Esophagus muscularis mucosa (tissue), 4 donors: ENCODE results near the gene ZNF407. TPM values are rescaled to one million over a fixed set of nuclear protein-coding genes. Genes with fewer than 3 reads are reported as not detected.

Experiments used
- DNase-seq: peaks from one replicate; pipeline ENCODE4 v3.0.0-alpha.2; 2017; ENCODE audit errors: extremely low spot score
- H3K27ac ChIP-seq, 4 donors: fragments of 200-600 bp; sonication (generic); replicated peaks in 1 of 4; 1 replicate in 3 of 4; 2 replicates in 1 of 4; pipeline ENCODE4 v1.5.1; 2016 to 2019; ENCODE audit warnings: mild to moderate bottlenecking in 1 of 4
- H3K27me3 ChIP-seq, 4 donors: fragments of 200-600 bp; sonication (generic); one replicate each; pipeline versions ENCODE4 v1.5.1 to v1.6.0; 2016 to 2019
- H3K36me3 ChIP-seq, 4 donors: fragments of 200-600 bp; sonication (generic); one replicate each; pipeline ENCODE4 v1.5.1; 2016 to 2019
- H3K4me1 ChIP-seq, 4 donors: fragments of 200-600 bp; sonication (generic); one replicate each; pipeline ENCODE4 v1.5.1; 2016 to 2019
- H3K4me3 ChIP-seq, 4 donors: fragments of 200-600 bp; sonication (generic); 1 replicate in 2 of 4; 2 replicates in 2 of 4; pipeline ENCODE4 v1.5.1; 2016 to 2019; ENCODE audit warnings: mild to moderate bottlenecking in 4 of 4, moderate library complexity in 1 of 4
- H3K9me3 ChIP-seq, 4 donors: fragments of 200-600 bp; sonication (generic); 1 replicate in 3 of 4; 2 replicates in 1 of 4; pipeline ENCODE4 v1.5.1; 2016 to 2019
- CTCF ChIP-seq, 3 experiments: fragments of 200-600 bp in 2 of 3; fragments of 450-650 bp in 1 of 3; sonication (generic) in 2 of 3; IDR thresholded peaks; one replicate each; pipeline ENCODE4 v1.5.1; 2017 to 2019; ENCODE audit warnings: antibody characterized with exemption in 3 of 3, mild to moderate bottlenecking in 2 of 3, moderate library complexity in 1 of 3
- EP300 ChIP-seq: sonication (generic); formaldehyde crosslinking; IDR thresholded peaks from one replicate; pipeline ENCODE4 v1.6.1; 2017; ENCODE audit warnings: antibody characterized with exemption
- POLR2A ChIP-seq: fragments of 450-650 bp; IDR thresholded peaks from one replicate; pipeline ENCODE4 v1.6.1; 2017; ENCODE audit warnings: antibody characterized with exemption, moderate library complexity, mild to moderate bottlenecking, low read depth
- POLR2AphosphoS5 ChIP-seq, 2 donors: sonication (generic); formaldehyde crosslinking; IDR thresholded peaks; one replicate each; pipeline ENCODE4 v1.6.1; 2017; ENCODE audit warnings: antibody characterized with exemption in 2 of 2
- WGBS: methylation state at CpG from one replicate; pipeline ENCODE4 v1.1.5; 2018; 5-methylcytosine and 5-hydroxymethylcytosine counted together
- intact Hi-C: fragments of 100-400 bp; cut with DNase I; formaldehyde crosslinking; loops from one replicate; pipeline ENCODE4 v1.15.1; 2023
- total RNA-seq, 4 donors: library from RNA; depleted of rRNA; stranded (reverse); fragments of >200 nt; gene quantifications; one replicate each; pipeline versions ENCODE4 v1.1.0 to v1.2.1, GENCODE V29; 2016

ZNF407 gene
- total RNA-seq, 4 donors from 2014 or later, result 13.9 to 19.1 (median 17.2) TPM

GRCh38 chr18:75033516-75033915 lies 435.8 kb downstream of the ZNF407 start:
- Histone ChIP-seq H3K9me3 (no peaks in the 10 kb centered on the region), H3K36me3 (no peaks in the 10 kb centered on the region), H3K4me3 (no peak overlapping the region), H3K27me3 (no peaks in the 10 kb centered on the region), H3K4me1 (peaks cover 0 to 44% (median 35%) of the 10 kb centered on the region in 4 donors), H3K27ac (no peak overlapping the region)
- 98% methylated on average over 7 of the region's 7 CpGs for WGBS
- intact Hi-C loops, result no loop called here
- peak; percentile 26 for DNase-seq
- TF ChIP-seq EP300 (no peak), POLR2AphosphoS5 (IDR thresholded peaks at IDR 0.05) (no peak), CTCF (IDR thresholded peaks at IDR 0.05) (no peak), POLR2A (no peak)

GRCh38 chr18:75034937-75035336 lies 437.3 kb downstream of the ZNF407 start:
- peaks cover 0 to 44% (median 35%) of the 10 kb centered on the region in 4 donors for H3K4me1 ChIP-seq
- WGBS, result 45% methylated on average over 3 of the region's 3 CpGs
- TF ChIP-seq CTCF (IDR thresholded peaks at IDR 0.05) (no peak), EP300 (no peak), POLR2AphosphoS5 (IDR thresholded peaks at IDR 0.05) (no peak), POLR2A (no peak)
- no peaks in the 10 kb centered on the region for H3K27me3 ChIP-seq
- no peaks in the 10 kb centered on the region for H3K9me3 ChIP-seq
- H3K36me3 ChIP-seq, result no peaks in the 10 kb centered on the region
- intact Hi-C loops, result no loop called here
- no peak overlapping the region for H3K4me3 ChIP-seq
- no peak overlapping the region for H3K27ac ChIP-seq
- DNase-seq, result peak; percentile 39

GRCh38 chr18:75035928-75036327 lies 438.3 kb downstream of the ZNF407 start:
- intact Hi-C loops, result no loop called here
- Histone ChIP-seq H3K27ac (no peak overlapping the region), H3K36me3 (no peaks in the 10 kb centered on the region), H3K4me3 (no peak overlapping the region), H3K27me3 (no peaks in the 10 kb centered on the region), H3K9me3 (no peaks in the 10 kb centered on the region), H3K4me1 (peaks cover 0 to 43% (median 35%) of the 10 kb centered on the region in 4 donors)
- TF ChIP-seq POLR2A (no peak), EP300 (no peak), POLR2AphosphoS5 (IDR thresholded peaks at IDR 0.05) (no peak), CTCF (IDR thresholded peaks at IDR 0.05) (no peak)
- 43% methylated on average over 3 of the region's 3 CpGs for WGBS
- DNase-seq, result no peak

- Histone ChIP-seq H3K27me3 (no peaks in the 10 kb centered on the region), H3K4me3 (no peak overlapping the region), H3K27ac (no peak overlapping the region), H3K4me1 (peaks cover 0 to 35% (median 31%) of the 10 kb centered on the region in 4 donors), H3K9me3 (no peaks in the 10 kb centered on the region), H3K36me3 (no peaks in the 10 kb centered on the region)
- intact Hi-C loops, result no loop called here
- no peak for TF ChIP-seq POLR2AphosphoS5 (IDR thresholded peaks at IDR 0.05)
- TF ChIP-seq POLR2A, result no peak
- no peak for TF ChIP-seq EP300
- TF ChIP-seq CTCF (IDR thresholded peaks at IDR 0.05), result no peak
- 66% methylated on average over 18 of the region's 18 CpGs for WGBS
- DNase-seq, result peak; percentile 66
Observed at GRCh38 chr18:75036917-75037688, 439.4 kb downstream of the ZNF407 start.

GRCh38 chr18:75037689-75037955 lies 440.0 kb downstream of the ZNF407 start:
- intact Hi-C loops, result no loop called here
- Histone ChIP-seq H3K27ac (no peak overlapping the region), H3K4me3 (no peak overlapping the region), H3K27me3 (no peaks in the 10 kb centered on the region), H3K4me1 (peaks cover 0 to 32% (median 30%) of the 10 kb centered on the region in 4 donors), H3K9me3 (no peaks in the 10 kb centered on the region), H3K36me3 (no peaks in the 10 kb centered on the region)
- DNase-seq, result peak; percentile 39
- WGBS, result 54% methylated on average over 2 of the region's 3 CpGs
- TF ChIP-seq CTCF (IDR thresholded peaks at IDR 0.05) (no peak), EP300 (no peak), POLR2AphosphoS5 (IDR thresholded peaks at IDR 0.05) (no peak), POLR2A (no peak)
